ENCODE results near the gene RPS6KA2. TPM values are rescaled to one million over a fixed set of nuclear protein-coding genes. Genes with fewer than 3 reads are reported as not detected.
"Not testable (repeated sequence)": the region's sequence is repeated elsewhere in the genome, so short reads cannot be mapped to it uniquely, and the experiment has no call there.

RPS6KA2 gene
- total RNA-seq, 2 experiments from 2014 or later: 18.9 to 19.1 TPM

GRCh38 chr6:166638573-166638964, 11.5 kb upstream of the RPS6KA2 start:
- Mint-ChIP-seq H3K9me3 (peaks cover 1% of the 10 kb centered on the region), H3K4me1 (ENCODE audit: low read depth) (peaks cover 12% of the 10 kb centered on the region), H3K27me3 (ENCODE audit: low read depth) (peaks cover 24% of the 10 kb centered on the region), H3K27ac (no peak overlapping the region), H3K4me3 (no peak overlapping the region), H3K36me3 (ENCODE audit: low read depth) (no peaks in the 10 kb centered on the region)
- intact Hi-C loops (cut with micrococcal nuclease): no loop called here
- CTCF ChIA-PET: interaction anchor here (0.6 kb wide), 1 partner anchor 17 kb away, joined by 3 read pairs; no protein-coding TSS in a partner anchor
- no peak for DNase-seq

DNA sequence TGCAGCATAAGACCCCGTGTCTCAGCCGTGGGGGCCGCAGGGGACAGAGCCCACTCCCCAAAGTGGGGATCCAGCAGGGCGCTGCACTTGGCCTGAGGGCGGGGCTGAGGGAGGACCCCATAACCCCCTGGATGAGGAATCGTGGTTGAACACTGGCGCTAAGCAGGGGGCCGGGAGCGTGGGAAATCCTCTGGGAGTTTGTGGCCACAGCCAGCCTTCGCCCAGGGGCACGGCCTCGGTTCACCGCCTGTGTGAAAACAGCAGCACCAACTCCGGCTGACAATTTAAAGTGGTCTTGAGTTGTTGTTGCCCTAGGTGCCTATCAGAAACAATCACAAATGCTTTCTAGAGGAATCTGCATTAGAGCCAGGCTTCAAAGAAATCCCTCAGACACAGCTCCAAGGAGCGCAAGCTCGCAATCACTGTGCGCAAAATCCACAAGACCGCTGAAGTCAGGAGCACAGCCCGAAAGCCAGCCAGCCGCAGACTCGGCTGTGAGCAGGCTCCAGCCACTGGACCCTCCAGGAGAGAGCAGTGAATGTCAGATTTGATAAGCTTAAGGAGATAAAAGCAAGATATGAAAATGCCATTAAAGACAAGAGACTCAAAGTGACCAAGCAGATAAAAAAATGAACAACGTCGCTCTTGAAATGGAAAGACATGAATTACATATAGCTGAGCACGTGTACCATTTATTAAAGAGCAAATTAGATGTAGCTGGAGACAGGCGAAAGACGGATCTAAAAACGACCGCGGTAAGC, 10.9 kb upstream of the RPS6KA2 start:
- no peak for DNase-seq
- intact Hi-C loops (cut with micrococcal nuclease): no loop called here
- Mint-ChIP-seq H3K4me3 (no peak overlapping the region), H3K4me1 (ENCODE audit: low read depth) (peaks cover 12% of the 10 kb centered on the region), H3K27ac (no peak overlapping the region), H3K27me3 (ENCODE audit: low read depth) (peaks cover 24% of the 10 kb centered on the region), H3K9me3 (no peaks in the 10 kb centered on the region), H3K36me3 (ENCODE audit: low read depth) (no peaks in the 10 kb centered on the region)
- CTCF ChIA-PET: no interaction called here

- peaks cover 12% of the 10 kb centered on the region for H3K4me1 Mint-ChIP-seq (ENCODE audit: low read depth)
- H3K27me3 Mint-ChIP-seq (ENCODE audit: low read depth): peaks cover 24% of the 10 kb centered on the region
- CTCF ChIA-PET: no interaction called here
- no peak for DNase-seq
- H3K27ac Mint-ChIP-seq: no peak overlapping the region
- H3K4me3 Mint-ChIP-seq: no peak overlapping the region
- intact Hi-C loops (cut with micrococcal nuclease): no loop called here
- H3K36me3 Mint-ChIP-seq (ENCODE audit: low read depth): no peaks in the 10 kb centered on the region
- H3K9me3 Mint-ChIP-seq: no peaks in the 10 kb centered on the region
Measured at GRCh38 chr6:166636934-166637333, 9.9 kb upstream of the RPS6KA2 start.

DNA sequence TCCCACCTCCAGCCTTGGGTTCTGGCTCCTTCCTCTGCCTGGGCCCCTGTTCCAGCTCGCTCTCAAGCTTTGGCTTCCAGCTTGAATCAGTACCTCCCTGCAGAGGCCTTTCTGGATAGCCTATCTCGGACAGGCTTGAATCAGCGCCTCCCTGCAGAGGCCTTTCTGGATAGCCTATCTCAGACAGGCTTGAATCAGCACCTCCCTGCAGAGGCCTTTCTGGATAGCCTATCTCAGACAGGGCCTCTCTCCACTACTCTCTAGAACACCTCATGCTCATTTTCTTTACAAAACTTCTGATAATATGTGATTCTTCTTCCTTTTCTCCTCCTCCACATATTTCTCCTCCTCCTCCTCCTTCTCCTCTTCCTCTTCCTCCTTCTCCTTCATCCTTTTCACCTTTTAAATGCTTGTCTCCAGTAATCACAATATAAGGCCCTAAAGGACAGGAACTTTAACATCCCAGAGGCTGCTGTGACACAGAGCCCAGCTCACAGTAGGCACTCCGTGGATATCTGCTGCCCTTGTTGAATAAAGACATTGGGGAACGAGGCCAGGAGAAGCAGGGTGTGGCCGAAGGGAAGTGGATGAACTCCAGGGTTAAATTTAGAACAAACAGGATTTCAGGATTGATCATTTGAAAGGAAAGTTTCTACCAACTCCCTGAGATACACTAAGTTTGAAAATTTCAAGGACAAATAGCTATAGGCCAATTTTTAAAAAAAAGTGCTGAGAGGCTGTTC, 9.3 kb upstream of the RPS6KA2 start:
- H3K9me3 Mint-ChIP-seq: no peaks in the 10 kb centered on the region
- H3K4me3 Mint-ChIP-seq: no peak overlapping the region
- no peaks in the 10 kb centered on the region for H3K36me3 Mint-ChIP-seq (ENCODE audit: low read depth)
- H3K27me3 Mint-ChIP-seq (ENCODE audit: low read depth): peaks cover 24% of the 10 kb centered on the region
- no peak overlapping the region for H3K27ac Mint-ChIP-seq
- no peak for DNase-seq
- H3K4me1 Mint-ChIP-seq (ENCODE audit: low read depth): peaks cover 12% of the 10 kb centered on the region
- CTCF ChIA-PET: no interaction called here
- intact Hi-C loops (cut with micrococcal nuclease): no loop called here

DNA sequence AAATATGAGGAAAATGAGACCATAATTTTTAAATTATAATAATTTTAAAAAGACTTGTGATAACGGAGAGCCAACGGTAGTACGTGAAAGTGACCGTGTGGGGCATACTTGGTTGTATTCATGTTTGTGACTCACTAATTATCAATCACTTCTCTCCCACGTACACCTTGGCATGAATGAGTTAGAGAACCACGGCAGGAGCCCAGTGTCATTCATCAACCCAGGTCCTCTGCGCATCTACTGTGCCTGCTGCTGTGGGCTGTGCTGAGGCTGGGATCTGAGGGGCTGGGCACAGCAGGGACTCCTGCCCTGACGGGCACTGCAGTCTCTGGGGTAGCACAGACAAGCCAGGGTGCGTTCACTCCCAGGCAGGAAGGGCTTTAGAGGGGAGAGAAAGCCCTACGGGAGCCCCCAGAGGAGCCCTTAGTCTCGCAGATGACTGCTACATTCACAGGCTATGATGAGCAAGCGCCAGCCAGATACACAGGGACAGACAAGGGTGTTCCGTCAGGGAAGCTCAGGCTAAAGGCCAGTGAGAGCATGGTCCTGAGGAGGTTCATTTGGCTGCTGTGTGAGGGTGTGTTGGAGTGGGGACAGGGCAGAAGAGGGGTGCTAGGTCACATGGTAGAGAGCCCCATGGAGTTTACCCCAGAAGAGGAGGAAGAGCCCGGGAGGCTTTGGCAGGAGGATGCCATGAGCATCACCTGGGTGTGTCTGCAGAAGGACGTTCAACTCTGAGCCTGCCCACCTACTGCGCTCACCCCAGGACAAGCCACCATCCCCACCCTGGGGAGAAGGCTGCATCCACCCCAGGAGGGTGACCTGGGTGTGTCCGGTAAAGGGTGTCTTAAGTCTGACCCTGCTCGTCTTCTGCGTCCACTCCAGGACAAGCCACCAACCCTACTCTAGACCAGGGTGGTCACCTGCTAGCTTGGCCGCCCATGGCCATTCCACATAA, 8.2 kb upstream of the RPS6KA2 start:
- H3K9me3 Mint-ChIP-seq: no peaks in the 10 kb centered on the region
- CTCF ChIA-PET: no interaction called here
- H3K36me3 Mint-ChIP-seq (ENCODE audit: low read depth): no peaks in the 10 kb centered on the region
- H3K27ac Mint-ChIP-seq: no peak overlapping the region
- H3K27me3 Mint-ChIP-seq (ENCODE audit: low read depth): peaks cover 18% of the 10 kb centered on the region
- intact Hi-C loops (cut with micrococcal nuclease): no loop called here
- H3K4me1 Mint-ChIP-seq (ENCODE audit: low read depth): peaks cover 6% of the 10 kb centered on the region
- H3K4me3 Mint-ChIP-seq: no peak overlapping the region
- no peak for DNase-seq

GRCh38 chr6:166634581-166634980, 7.5 kb upstream of the RPS6KA2 start:
- H3K4me3 Mint-ChIP-seq; H3K36me3 Mint-ChIP-seq (ENCODE audit: low read depth); H3K9me3 Mint-ChIP-seq; H3K4me1 Mint-ChIP-seq (ENCODE audit: low read depth); intact Hi-C loops (cut with micrococcal nuclease); DNase-seq; CTCF ChIA-PET; H3K27ac Mint-ChIP-seq: not testable (repeated sequence)
- peaks cover 20% of the 10 kb centered on the region for H3K27me3 Mint-ChIP-seq (ENCODE audit: low read depth)

DNA sequence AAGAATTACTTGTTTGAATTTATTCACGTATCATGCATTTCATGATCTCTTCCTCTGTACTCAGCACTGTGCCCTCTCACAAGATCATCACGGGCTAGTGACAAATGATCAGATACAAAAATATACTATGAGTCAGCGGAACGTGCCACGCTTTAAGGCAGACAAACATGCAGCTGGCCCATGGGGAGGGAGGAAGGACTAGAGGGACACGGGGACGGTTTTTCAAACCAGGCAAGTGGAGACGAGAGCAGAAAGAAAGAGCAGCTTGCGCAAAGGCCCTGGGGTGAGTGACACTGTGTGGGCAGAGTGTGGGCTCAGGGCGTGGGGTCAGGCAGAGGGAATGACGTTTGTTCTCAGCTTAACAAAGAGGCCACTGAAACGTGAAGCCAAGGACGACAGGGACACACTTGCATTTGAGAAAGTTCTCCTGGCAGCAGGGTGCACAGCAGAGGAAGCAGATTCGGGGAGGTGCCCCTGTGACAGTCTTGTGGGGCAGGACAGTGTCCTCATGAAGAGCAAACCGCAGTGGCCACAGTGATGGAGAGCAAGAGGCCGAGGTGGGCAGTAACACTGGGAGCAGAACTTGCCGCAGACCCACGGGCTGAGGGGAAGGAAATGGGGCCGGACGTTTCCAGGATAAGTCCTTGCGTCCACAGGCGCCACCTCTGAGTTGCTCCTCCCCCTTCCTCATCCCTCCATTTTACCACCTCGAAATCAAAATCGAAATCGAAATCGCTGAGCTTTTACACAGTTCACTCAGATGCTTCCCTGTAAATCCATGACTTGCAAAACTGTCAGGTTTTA, 6.9 kb upstream of the RPS6KA2 start:
- Mint-ChIP-seq H3K4me3 (no peak overlapping the region), H3K27me3 (ENCODE audit: low read depth) (peaks cover 20% of the 10 kb centered on the region)
- CTCF ChIA-PET: interaction anchor here (0.6 kb wide), 1 partner anchor 381 kb away, joined by 4 read pairs; no protein-coding TSS in a partner anchor

GRCh38 chr6:166632731-166633130, 5.7 kb upstream of the RPS6KA2 start:
- intact Hi-C loops (cut with micrococcal nuclease): no loop called here
- DNase-seq: no peak
- peaks cover 20% of the 10 kb centered on the region for H3K27me3 Mint-ChIP-seq (ENCODE audit: low read depth)
- peaks cover 7% of the 10 kb centered on the region for H3K4me1 Mint-ChIP-seq (ENCODE audit: low read depth)
- CTCF ChIA-PET: no interaction called here
- no peak overlapping the region for H3K4me3 Mint-ChIP-seq
- H3K9me3 Mint-ChIP-seq: no peaks in the 10 kb centered on the region
- H3K36me3 Mint-ChIP-seq (ENCODE audit: low read depth): no peaks in the 10 kb centered on the region
- H3K27ac Mint-ChIP-seq: no peak overlapping the region

More for the DNA sequence above, 6.9 kb upstream of the RPS6KA2 start:
- no peak overlapping the region for H3K27ac Mint-ChIP-seq
- DNase-seq: no peak
- intact Hi-C loops (cut with micrococcal nuclease): no loop called here
- H3K4me1 Mint-ChIP-seq (ENCODE audit: low read depth): peaks cover 2% of the 10 kb centered on the region
- no peaks in the 10 kb centered on the region for H3K36me3 Mint-ChIP-seq (ENCODE audit: low read depth)
- H3K9me3 Mint-ChIP-seq: no peaks in the 10 kb centered on the region

DNA sequence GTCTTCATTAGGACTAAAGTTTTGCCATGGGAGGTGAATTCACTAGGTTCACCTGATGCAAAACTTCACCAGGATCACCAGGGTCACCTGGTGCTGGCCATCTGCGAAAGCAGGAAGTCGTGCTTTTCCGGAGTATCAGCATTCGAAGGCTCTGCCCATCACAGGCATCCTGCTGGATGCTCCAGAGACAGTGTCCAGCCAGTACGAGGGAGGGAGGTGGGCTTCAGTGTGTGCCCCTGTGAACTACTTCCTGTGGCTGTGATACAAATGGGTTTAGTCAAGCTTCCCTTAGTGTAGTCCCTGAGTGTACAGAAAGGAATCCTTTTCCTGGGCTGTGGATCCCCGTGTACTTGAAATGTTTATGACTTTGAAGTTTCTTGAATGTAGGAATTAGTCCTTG, 3.4 kb upstream of the RPS6KA2 start:
- Mint-ChIP-seq H3K27ac (no peak overlapping the region), H3K9me3 (no peaks in the 10 kb centered on the region), H3K27me3 (ENCODE audit: low read depth) (peaks cover 19% of the 10 kb centered on the region), H3K4me1 (ENCODE audit: low read depth) (peaks cover 13% of the 10 kb centered on the region), H3K4me3 (no peak overlapping the region), H3K36me3 (ENCODE audit: low read depth) (no peaks in the 10 kb centered on the region)
- intact Hi-C loops (cut with micrococcal nuclease): no loop called here
- CTCF ChIA-PET: no interaction called here
- DNase-seq: no peak

GRCh38 chr6:166629628-166630027, 2.6 kb upstream of the RPS6KA2 start:
- H3K4me3 Mint-ChIP-seq: no peak overlapping the region
- DNase-seq: no peak
- intact Hi-C loops (cut with micrococcal nuclease): loop anchor here (2.0 to 5.0 kb wide), 2 partner anchors 89 to 418 kb away; no protein-coding TSS in a partner anchor
- H3K4me1 Mint-ChIP-seq (ENCODE audit: low read depth): peaks cover 14% of the 10 kb centered on the region
- peaks cover 21% of the 10 kb centered on the region for H3K27me3 Mint-ChIP-seq (ENCODE audit: low read depth)
- no peak overlapping the region for H3K27ac Mint-ChIP-seq
- CTCF ChIA-PET: no interaction called here
- H3K36me3 Mint-ChIP-seq (ENCODE audit: low read depth): no peaks in the 10 kb centered on the region
- H3K9me3 Mint-ChIP-seq: no peaks in the 10 kb centered on the region

DNA sequence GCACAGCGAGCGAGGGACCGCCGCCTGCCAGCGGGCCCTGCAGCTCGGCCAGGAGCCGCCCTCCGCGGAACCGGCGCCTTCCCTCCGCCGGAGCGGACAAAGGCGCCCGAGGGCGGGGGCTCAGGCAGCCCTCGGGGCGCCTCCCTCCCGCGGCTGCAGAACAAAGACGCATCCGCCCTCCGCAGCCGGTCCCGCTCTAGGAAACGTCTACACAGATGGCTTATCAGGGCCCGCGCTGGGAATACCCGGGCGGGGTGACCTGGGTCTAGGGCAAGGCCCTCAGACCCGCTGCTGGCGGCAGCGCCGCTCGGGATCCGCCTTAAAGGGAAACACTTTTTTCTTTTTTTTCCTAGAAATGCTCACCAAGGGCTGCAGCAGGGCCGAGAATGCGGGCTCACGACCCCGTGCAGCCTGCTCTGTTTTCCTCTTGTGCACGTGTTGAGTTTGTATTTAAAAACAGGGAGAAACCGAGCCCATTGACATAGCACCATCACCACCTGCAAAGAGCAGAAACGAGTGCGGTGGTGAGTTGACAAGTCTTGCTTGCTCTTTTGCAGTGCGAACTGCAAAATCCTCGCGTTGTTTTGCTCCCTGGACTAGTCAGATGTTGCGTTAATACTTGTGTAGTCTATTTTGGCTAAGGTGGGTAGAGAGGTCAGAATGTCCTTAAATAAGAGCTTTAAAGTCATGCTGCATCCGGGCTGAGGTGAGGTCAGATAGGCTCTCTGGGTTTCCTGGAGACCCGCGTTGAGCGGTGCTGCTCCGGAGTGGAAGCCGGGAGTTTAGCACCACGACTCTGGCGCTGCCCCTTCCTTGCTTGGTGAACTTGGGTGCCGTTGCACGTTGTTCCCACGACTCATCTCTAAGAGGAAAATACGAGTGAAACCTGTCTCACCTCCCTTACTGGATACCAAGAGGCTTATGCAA, 1.1 kb upstream of the RPS6KA2 start:
- peak overlapping the region; percentile 89 for H3K4me3 Mint-ChIP-seq
- no peaks in the 10 kb centered on the region for H3K36me3 Mint-ChIP-seq (ENCODE audit: low read depth)
- CTCF ChIA-PET: interaction anchor here (0.9 to 1.6 kb wide), 2 partner anchors 17 to 227 kb away, joined by 3 to 4 read pairs; no protein-coding TSS in a partner anchor
- peaks cover 14% of the 10 kb centered on the region for H3K4me1 Mint-ChIP-seq (ENCODE audit: low read depth)
- intact Hi-C loops (cut with micrococcal nuclease): loop anchor here (1.0 to 5.0 kb wide), 12 partner anchors 39 to 419 kb away; partner anchors contain the start of genes CEP43, RNASET2 and SFT2D1
- peaks cover 26% of the 10 kb centered on the region for H3K27me3 Mint-ChIP-seq (ENCODE audit: low read depth)
- no peak overlapping the region for H3K27ac Mint-ChIP-seq
- H3K9me3 Mint-ChIP-seq: no peaks in the 10 kb centered on the region
- peak; percentile 70 for DNase-seq

Measured in activated naive CD4-positive, alpha-beta T cell treated with anti-CD3 and anti-CD28 coated beads for 36 hours (primary cell).